ENCODE results near the gene PDZRN4.

PDZRN4 gene

GRCh38 chr12:41512497-41512896, 324.4 kb downstream of the PDZRN4 start:
- H3K27me3 ChIP-seq (ENCODE audit: control insufficient read depth, insufficient read depth, low read length, poor library complexity, severe bottlenecking), result no peaks in the 10 kb centered on the region
- no peak overlapping the region for H3K4me3 ChIP-seq (ENCODE audit: insufficient read depth, low read depth, low read length)
- no peaks in the 10 kb centered on the region for H3K9me3 ChIP-seq (ENCODE audit: control insufficient read depth, low read length)
- WGBS, 2 experiments, result 86 to 98% methylated on average over 2 of the region's 2 CpGs
- H3K36me3 ChIP-seq (ENCODE audit: control insufficient read depth, insufficient read depth, low read length), result no peaks in the 10 kb centered on the region
- no peak overlapping the region for H3K27ac ChIP-seq (ENCODE audit: insufficient read depth, low read depth, low read length, poor library complexity, severe bottlenecking)
- H3K4me1 ChIP-seq (ENCODE audit: control insufficient read depth, insufficient read depth, low read length), result no peaks in the 10 kb centered on the region

DNA sequence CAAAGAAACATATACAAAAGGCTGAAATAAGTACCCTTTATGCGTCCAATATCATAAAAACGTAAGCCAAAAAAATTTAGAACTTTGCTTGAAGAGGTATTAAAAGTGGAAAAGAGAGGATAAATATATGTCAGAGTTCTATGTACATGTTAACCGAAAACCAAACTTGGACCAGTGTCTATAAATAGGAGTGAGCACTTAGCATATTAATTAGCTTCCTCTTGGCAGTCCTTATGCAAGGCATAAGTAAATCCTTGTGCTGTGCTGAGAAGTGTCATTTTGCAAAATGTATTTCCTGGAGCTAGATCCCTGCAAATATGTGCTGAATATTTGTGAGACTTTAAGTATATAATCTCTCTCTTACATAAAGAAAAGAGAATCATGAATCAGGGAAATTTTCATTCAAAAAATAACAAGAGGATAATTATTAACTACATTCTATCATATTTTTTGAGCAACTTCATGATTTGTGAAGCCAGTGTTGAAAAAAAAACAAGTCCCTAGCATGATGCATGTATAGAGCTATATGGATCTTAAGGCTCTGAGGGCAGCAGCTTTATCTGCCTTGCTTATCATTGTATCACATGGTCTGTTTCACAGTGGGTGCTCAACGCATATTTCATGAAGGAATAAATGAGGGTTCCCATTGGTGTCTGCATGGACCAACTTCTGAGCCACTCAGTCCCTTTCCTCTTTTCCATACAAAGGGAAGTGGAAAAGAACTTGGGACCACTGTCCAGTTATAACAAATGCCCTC, 326.1 kb downstream of the PDZRN4 start:
- no peaks in the 10 kb centered on the region for H3K27me3 ChIP-seq (ENCODE audit: control insufficient read depth, insufficient read depth, low read length, poor library complexity, severe bottlenecking)
- no peak overlapping the region for H3K27ac ChIP-seq (ENCODE audit: insufficient read depth, low read depth, low read length, poor library complexity, severe bottlenecking)
- H3K4me3 ChIP-seq (ENCODE audit: insufficient read depth, low read depth, low read length), result no peak overlapping the region
- WGBS, 2 experiments, result 96 to 99% methylated on average over 4 of the region's 4 CpGs
- H3K9me3 ChIP-seq (ENCODE audit: control insufficient read depth, low read length), result no peaks in the 10 kb centered on the region
- no peaks in the 10 kb centered on the region for H3K4me1 ChIP-seq (ENCODE audit: control insufficient read depth, insufficient read depth, low read length)
- H3K36me3 ChIP-seq (ENCODE audit: control insufficient read depth, insufficient read depth, low read length), result no peaks in the 10 kb centered on the region

DNA sequence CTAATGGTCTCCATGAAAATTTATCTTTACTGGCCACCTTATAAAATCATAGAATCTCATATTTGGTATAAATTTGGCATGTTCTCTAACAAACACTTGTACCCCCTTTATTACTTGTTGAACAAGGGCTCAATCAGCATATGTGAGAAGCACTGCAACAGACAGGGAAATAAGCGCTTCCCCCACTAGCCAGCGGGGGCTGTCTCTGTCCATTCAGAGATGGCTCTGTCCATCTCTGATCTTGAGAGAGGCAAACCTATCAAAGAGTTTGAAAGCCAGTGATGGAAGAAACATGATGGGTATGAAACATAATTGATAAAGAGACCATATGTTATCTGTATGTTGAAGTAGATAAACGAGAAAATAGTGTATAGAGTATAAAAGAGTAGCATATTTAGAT, 326.8 kb downstream of the PDZRN4 start:
- WGBS, 2 experiments, result 69 to 71% methylated on average over 3 of the region's 3 CpGs
- no peaks in the 10 kb centered on the region for H3K9me3 ChIP-seq (ENCODE audit: control insufficient read depth, low read length)

GRCh38 chr12:41515953-41516352, 327.8 kb downstream of the PDZRN4 start:
- no peak overlapping the region for H3K27ac ChIP-seq (ENCODE audit: insufficient read depth, low read depth, low read length, poor library complexity, severe bottlenecking)
- no peaks in the 10 kb centered on the region for H3K4me1 ChIP-seq (ENCODE audit: control insufficient read depth, insufficient read depth, low read length)
- H3K27me3 ChIP-seq (ENCODE audit: control insufficient read depth, insufficient read depth, low read length, poor library complexity, severe bottlenecking), result no peaks in the 10 kb centered on the region
- no peaks in the 10 kb centered on the region for H3K36me3 ChIP-seq (ENCODE audit: control insufficient read depth, insufficient read depth, low read length)
- no peak overlapping the region for H3K4me3 ChIP-seq (ENCODE audit: insufficient read depth, low read depth, low read length)
- WGBS, 2 experiments, result 86 to 100% methylated on average over 1 to 3 of the region's 3 CpGs
- H3K9me3 ChIP-seq (ENCODE audit: control insufficient read depth, low read length), result no peaks in the 10 kb centered on the region

More for the DNA sequence above, 326.8 kb downstream of the PDZRN4 start:
- no peak overlapping the region for H3K27ac ChIP-seq (ENCODE audit: insufficient read depth, low read depth, low read length, poor library complexity, severe bottlenecking)
- H3K4me3 ChIP-seq (ENCODE audit: insufficient read depth, low read depth, low read length), result no peak overlapping the region
- no peaks in the 10 kb centered on the region for H3K4me1 ChIP-seq (ENCODE audit: control insufficient read depth, insufficient read depth, low read length)
- H3K27me3 ChIP-seq (ENCODE audit: control insufficient read depth, insufficient read depth, low read length, poor library complexity, severe bottlenecking), result no peaks in the 10 kb centered on the region
- no peaks in the 10 kb centered on the region for H3K36me3 ChIP-seq (ENCODE audit: control insufficient read depth, insufficient read depth, low read length)

- Histone ChIP-seq H3K4me3 (ENCODE audit: insufficient read depth, low read depth, low read length) (no peak overlapping the region), H3K27ac (ENCODE audit: insufficient read depth, low read depth, low read length, poor library complexity, severe bottlenecking) (no peak overlapping the region), H3K27me3 (ENCODE audit: control insufficient read depth, insufficient read depth, low read length, poor library complexity, severe bottlenecking) (no peaks in the 10 kb centered on the region), H3K4me1 (ENCODE audit: control insufficient read depth, insufficient read depth, low read length) (no peaks in the 10 kb centered on the region), H3K9me3 (ENCODE audit: control insufficient read depth, low read length) (no peaks in the 10 kb centered on the region), H3K36me3 (ENCODE audit: control insufficient read depth, insufficient read depth, low read length) (no peaks in the 10 kb centered on the region)
- 88 to 90% methylated on average over 2 to 3 of the region's 3 CpGs for WGBS, 2 experiments
Observed at GRCh38 chr12:41520869-41521268, 332.7 kb downstream of the PDZRN4 start.

DNA sequence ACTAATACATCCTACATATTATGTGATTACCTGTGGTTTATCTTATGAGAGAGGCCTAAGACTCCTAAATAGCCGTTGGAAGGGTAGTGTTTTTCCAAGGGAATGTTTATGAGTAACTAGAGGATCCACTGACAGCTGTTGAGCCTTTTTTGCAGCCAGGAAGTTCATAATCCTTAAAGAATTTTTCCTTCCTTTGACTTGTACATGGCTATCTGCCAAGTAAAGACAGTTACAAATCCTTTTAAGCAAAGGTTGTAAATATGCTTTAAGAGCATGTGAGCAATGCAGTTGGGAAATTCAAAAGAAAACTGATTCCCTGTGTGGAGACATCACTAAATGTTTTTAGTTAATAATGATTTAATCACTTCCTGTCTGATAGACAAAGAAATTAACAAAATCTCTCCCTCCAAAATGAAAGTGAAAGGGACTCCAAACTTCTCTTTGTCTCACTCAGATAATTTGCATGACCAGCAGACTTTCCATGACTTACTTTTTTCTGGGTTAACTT, 333.8 kb downstream of the PDZRN4 start:
- no peaks in the 10 kb centered on the region for H3K4me1 ChIP-seq (ENCODE audit: control insufficient read depth, insufficient read depth, low read length)
- H3K9me3 ChIP-seq (ENCODE audit: control insufficient read depth, low read length), result no peaks in the 10 kb centered on the region
- WGBS, 2 experiments, result 77 to 88% methylated on average over 1 of the region's 1 CpG
- no peaks in the 10 kb centered on the region for H3K27me3 ChIP-seq (ENCODE audit: control insufficient read depth, insufficient read depth, low read length, poor library complexity, severe bottlenecking)
- no peak overlapping the region for H3K4me3 ChIP-seq (ENCODE audit: insufficient read depth, low read depth, low read length)
- no peak overlapping the region for H3K27ac ChIP-seq (ENCODE audit: insufficient read depth, low read depth, low read length, poor library complexity, severe bottlenecking)
- H3K36me3 ChIP-seq (ENCODE audit: control insufficient read depth, insufficient read depth, low read length), result no peaks in the 10 kb centered on the region

DNA sequence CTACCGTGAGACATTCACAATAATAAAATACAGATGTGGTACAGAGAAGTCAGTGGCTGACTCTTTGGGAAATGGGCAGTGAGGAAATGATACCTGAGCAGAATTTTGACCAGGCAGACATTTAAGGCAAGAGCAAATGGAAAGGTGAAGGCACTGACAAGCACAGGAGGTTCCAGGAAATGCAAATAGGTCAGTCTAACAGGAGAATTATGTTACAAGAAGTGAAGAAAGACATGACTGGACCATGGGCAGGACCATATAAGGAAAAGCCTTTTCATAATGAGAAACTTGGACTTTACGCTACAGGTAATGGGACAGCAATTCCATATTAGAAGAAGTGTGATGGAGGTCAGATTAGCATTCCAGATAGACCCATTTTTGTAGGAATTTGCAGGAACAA, 338.9 kb downstream of the PDZRN4 start:
- H3K27ac ChIP-seq (ENCODE audit: insufficient read depth, low read depth, low read length, poor library complexity, severe bottlenecking), result no peak overlapping the region
- 96 to 97% methylated on average over 1 to 2 of the region's 2 CpGs for WGBS, 2 experiments
- H3K4me1 ChIP-seq (ENCODE audit: control insufficient read depth, insufficient read depth, low read length), result no peaks in the 10 kb centered on the region
- H3K9me3 ChIP-seq (ENCODE audit: control insufficient read depth, low read length), result no peaks in the 10 kb centered on the region
- H3K36me3 ChIP-seq (ENCODE audit: control insufficient read depth, insufficient read depth, low read length), result no peaks in the 10 kb centered on the region
- no peaks in the 10 kb centered on the region for H3K27me3 ChIP-seq (ENCODE audit: control insufficient read depth, insufficient read depth, low read length, poor library complexity, severe bottlenecking)
- no peak overlapping the region for H3K4me3 ChIP-seq (ENCODE audit: insufficient read depth, low read depth, low read length)

GRCh38 chr12:41527534-41528116, 339.5 kb downstream of the PDZRN4 start:
- Histone ChIP-seq H3K27me3 (ENCODE audit: control insufficient read depth, insufficient read depth, low read length, poor library complexity, severe bottlenecking) (no peaks in the 10 kb centered on the region), H3K4me3 (ENCODE audit: insufficient read depth, low read depth, low read length) (no peak overlapping the region), H3K27ac (ENCODE audit: insufficient read depth, low read depth, low read length, poor library complexity, severe bottlenecking) (no peak overlapping the region), H3K9me3 (ENCODE audit: control insufficient read depth, low read length) (no peaks in the 10 kb centered on the region), H3K36me3 (ENCODE audit: control insufficient read depth, insufficient read depth, low read length) (no peaks in the 10 kb centered on the region), H3K4me1 (ENCODE audit: control insufficient read depth, insufficient read depth, low read length) (no peaks in the 10 kb centered on the region)
- WGBS, 2 experiments, result 90% methylated on average over 4 of the region's 4 CpGs

- H3K9me3 ChIP-seq (ENCODE audit: control insufficient read depth, low read length), result no peaks in the 10 kb centered on the region
- H3K27ac ChIP-seq (ENCODE audit: insufficient read depth, low read depth, low read length, poor library complexity, severe bottlenecking), result no peak overlapping the region
- H3K36me3 ChIP-seq (ENCODE audit: control insufficient read depth, insufficient read depth, low read length), result no peaks in the 10 kb centered on the region
- H3K4me3 ChIP-seq (ENCODE audit: insufficient read depth, low read depth, low read length), result no peak overlapping the region
- H3K4me1 ChIP-seq (ENCODE audit: control insufficient read depth, insufficient read depth, low read length), result no peaks in the 10 kb centered on the region
- H3K27me3 ChIP-seq (ENCODE audit: control insufficient read depth, insufficient read depth, low read length, poor library complexity, severe bottlenecking), result no peaks in the 10 kb centered on the region
- WGBS, 2 experiments, result 65 to 86% methylated on average over 3 of the region's 3 CpGs
Observed at GRCh38 chr12:41528874-41529273, 340.8 kb downstream of the PDZRN4 start.

GRCh38 chr12:41530441-41530840, 342.3 kb downstream of the PDZRN4 start:
- 82 to 93% methylated on average over 5 of the region's 5 CpGs for WGBS, 2 experiments
- Histone ChIP-seq H3K27ac (ENCODE audit: insufficient read depth, low read depth, low read length, poor library complexity, severe bottlenecking) (no peak overlapping the region), H3K4me1 (ENCODE audit: control insufficient read depth, insufficient read depth, low read length) (no peaks in the 10 kb centered on the region), H3K9me3 (ENCODE audit: control insufficient read depth, low read length) (no peaks in the 10 kb centered on the region), H3K27me3 (ENCODE audit: control insufficient read depth, insufficient read depth, low read length, poor library complexity, severe bottlenecking) (no peaks in the 10 kb centered on the region), H3K36me3 (ENCODE audit: control insufficient read depth, insufficient read depth, low read length) (no peaks in the 10 kb centered on the region), H3K4me3 (ENCODE audit: insufficient read depth, low read depth, low read length) (no peak overlapping the region)

Measured in ectodermal cell (in vitro differentiated cells).